Measurements from ENCODE around the gene SH3RF1. TPM values are rescaled to one million over a fixed set of nuclear protein-coding genes. Genes with fewer than 3 reads are reported as not detected.

The SH3RF1 gene
- total RNA-seq, 2 experiments from 2014 or later = 0.54 to 0.87 TPM

- no peak overlapping the region for H3K27ac Mint-ChIP-seq
- no peaks in the 10 kb centered on the region for H3K9me3 Mint-ChIP-seq
- DNase-seq = no peak
- H3K27me3 Mint-ChIP-seq = peaks cover under 1% of the 10 kb centered on the region
- no peaks in the 10 kb centered on the region for H3K4me1 Mint-ChIP-seq
- H3K4me3 Mint-ChIP-seq = no peak overlapping the region
- H3K36me3 Mint-ChIP-seq = no peaks in the 10 kb centered on the region
Measured at GRCh38 chr4:169249214-169249973, 21.4 kb downstream of the SH3RF1 start.

GRCh38 chr4:169248645-169249044 lies 22.1 kb downstream of the SH3RF1 start:
- Mint-ChIP-seq H3K27ac (no peak overlapping the region), H3K27me3 (peaks cover 5% of the 10 kb centered on the region), H3K4me1 (no peaks in the 10 kb centered on the region), H3K36me3 (no peaks in the 10 kb centered on the region), H3K9me3 (no peaks in the 10 kb centered on the region), H3K4me3 (no peak overlapping the region)
- DNase-seq = no peak

GRCh38 chr4:169246957-169247396 lies 23.8 kb downstream of the SH3RF1 start:
- H3K36me3 Mint-ChIP-seq = no peaks in the 10 kb centered on the region
- DNase-seq = no peak
- H3K4me1 Mint-ChIP-seq = no peaks in the 10 kb centered on the region
- H3K9me3 Mint-ChIP-seq = no peaks in the 10 kb centered on the region
- no peak overlapping the region for H3K27ac Mint-ChIP-seq
- no peak overlapping the region for H3K4me3 Mint-ChIP-seq
- H3K27me3 Mint-ChIP-seq = peaks cover 5% of the 10 kb centered on the region

GRCh38 chr4:169246279-169246678 lies 24.5 kb downstream of the SH3RF1 start:
- H3K36me3 Mint-ChIP-seq = no peaks in the 10 kb centered on the region
- H3K4me1 Mint-ChIP-seq = no peaks in the 10 kb centered on the region
- no peak overlapping the region for H3K4me3 Mint-ChIP-seq
- DNase-seq = no peak
- no peaks in the 10 kb centered on the region for H3K9me3 Mint-ChIP-seq
- no peak overlapping the region for H3K27ac Mint-ChIP-seq
- peaks cover 5% of the 10 kb centered on the region for H3K27me3 Mint-ChIP-seq

- Mint-ChIP-seq H3K4me3 (no peak overlapping the region), H3K9me3 (no peaks in the 10 kb centered on the region), H3K27ac (no peak overlapping the region), H3K27me3 (peaks cover 5% of the 10 kb centered on the region), H3K4me1 (no peaks in the 10 kb centered on the region), H3K36me3 (no peaks in the 10 kb centered on the region)
- DNase-seq = no peak
Measured at GRCh38 chr4:169245061-169245460, 25.7 kb downstream of the SH3RF1 start.

GRCh38 chr4:169243825-169244609 lies 26.7 kb downstream of the SH3RF1 start:
- no peaks in the 10 kb centered on the region for H3K36me3 Mint-ChIP-seq
- H3K4me1 Mint-ChIP-seq = no peaks in the 10 kb centered on the region
- no peaks in the 10 kb centered on the region for H3K9me3 Mint-ChIP-seq
- peaks cover 5% of the 10 kb centered on the region for H3K27me3 Mint-ChIP-seq
- no peak for DNase-seq
- H3K4me3 Mint-ChIP-seq = no peak overlapping the region
- no peak overlapping the region for H3K27ac Mint-ChIP-seq

GRCh38 chr4:169241464-169241863 lies 29.3 kb downstream of the SH3RF1 start:
- H3K4me1 Mint-ChIP-seq = no peaks in the 10 kb centered on the region
- H3K27ac Mint-ChIP-seq = no peak overlapping the region
- no peaks in the 10 kb centered on the region for H3K36me3 Mint-ChIP-seq
- no peak overlapping the region for H3K4me3 Mint-ChIP-seq
- H3K9me3 Mint-ChIP-seq = no peaks in the 10 kb centered on the region
- peaks cover 5% of the 10 kb centered on the region for H3K27me3 Mint-ChIP-seq
- DNase-seq = no peak

- Mint-ChIP-seq H3K27ac (no peak overlapping the region), H3K4me1 (no peaks in the 10 kb centered on the region), H3K27me3 (peaks cover 5% of the 10 kb centered on the region), H3K4me3 (no peak overlapping the region), H3K9me3 (no peaks in the 10 kb centered on the region), H3K36me3 (no peaks in the 10 kb centered on the region)
- no peak for DNase-seq
Measured at GRCh38 chr4:169239221-169239905, 31.4 kb downstream of the SH3RF1 start.

- Mint-ChIP-seq H3K27me3 (no peaks in the 10 kb centered on the region), H3K36me3 (no peaks in the 10 kb centered on the region), H3K4me3 (no peak overlapping the region), H3K4me1 (no peaks in the 10 kb centered on the region), H3K27ac (no peak overlapping the region), H3K9me3 (no peaks in the 10 kb centered on the region)
- no peak for DNase-seq
Measured at GRCh38 chr4:169238445-169238844, 32.3 kb downstream of the SH3RF1 start.

GRCh38 chr4:169236873-169237626 lies 33.7 kb downstream of the SH3RF1 start:
- H3K27me3 Mint-ChIP-seq = no peaks in the 10 kb centered on the region
- H3K36me3 Mint-ChIP-seq = no peaks in the 10 kb centered on the region
- DNase-seq = no peak
- no peaks in the 10 kb centered on the region for H3K4me1 Mint-ChIP-seq
- H3K4me3 Mint-ChIP-seq = no peak overlapping the region
- no peak overlapping the region for H3K27ac Mint-ChIP-seq
- H3K9me3 Mint-ChIP-seq = no peaks in the 10 kb centered on the region

- no peak overlapping the region for H3K4me3 Mint-ChIP-seq
Measured at GRCh38 chr4:169236078-169236477, 34.7 kb downstream of the SH3RF1 start.

GRCh38 chr4:169234137-169234855 lies 36.5 kb downstream of the SH3RF1 start:
- no peaks in the 10 kb centered on the region for H3K27me3 Mint-ChIP-seq
- no peaks in the 10 kb centered on the region for H3K4me1 Mint-ChIP-seq

More at GRCh38 chr4:169236078-169236477, 34.7 kb downstream of the SH3RF1 start:
- Mint-ChIP-seq H3K36me3 (no peaks in the 10 kb centered on the region), H3K4me1 (no peaks in the 10 kb centered on the region), H3K27ac (no peak overlapping the region), H3K9me3 (no peaks in the 10 kb centered on the region), H3K27me3 (no peaks in the 10 kb centered on the region)
- no peak for DNase-seq

GRCh38 chr4:169233691-169234090 lies 37.1 kb downstream of the SH3RF1 start:
- no peak overlapping the region for H3K4me3 Mint-ChIP-seq
- no peaks in the 10 kb centered on the region for H3K27me3 Mint-ChIP-seq
- no peaks in the 10 kb centered on the region for H3K9me3 Mint-ChIP-seq
- no peak for DNase-seq
- no peaks in the 10 kb centered on the region for H3K36me3 Mint-ChIP-seq
- H3K27ac Mint-ChIP-seq = no peak overlapping the region
- no peaks in the 10 kb centered on the region for H3K4me1 Mint-ChIP-seq

More at GRCh38 chr4:169234137-169234855, 36.5 kb downstream of the SH3RF1 start:
- H3K27ac Mint-ChIP-seq = no peak overlapping the region
- H3K4me3 Mint-ChIP-seq = no peak overlapping the region
- no peaks in the 10 kb centered on the region for H3K9me3 Mint-ChIP-seq
- no peak for DNase-seq
- H3K36me3 Mint-ChIP-seq = no peaks in the 10 kb centered on the region

GRCh38 chr4:169231647-169232262 lies 39.0 kb downstream of the SH3RF1 start:
- Mint-ChIP-seq H3K4me3 (no peak overlapping the region), H3K36me3 (no peaks in the 10 kb centered on the region), H3K4me1 (no peaks in the 10 kb centered on the region), H3K9me3 (no peaks in the 10 kb centered on the region), H3K27ac (no peak overlapping the region), H3K27me3 (no peaks in the 10 kb centered on the region)
- no peak for DNase-seq
